Fibroblast of upper back skin (primary cell): ENCODE measurements around the gene PES1.
"Not testable (repeated sequence)": the region's sequence is repeated elsewhere in the genome, so short reads cannot be mapped to it uniquely, and the experiment has no call there.

Experiments used
- DNase-seq: peaks from one replicate; pipeline ENCODE4 v3.0.0-alpha.2; 2013

The PES1 gene

DNA sequence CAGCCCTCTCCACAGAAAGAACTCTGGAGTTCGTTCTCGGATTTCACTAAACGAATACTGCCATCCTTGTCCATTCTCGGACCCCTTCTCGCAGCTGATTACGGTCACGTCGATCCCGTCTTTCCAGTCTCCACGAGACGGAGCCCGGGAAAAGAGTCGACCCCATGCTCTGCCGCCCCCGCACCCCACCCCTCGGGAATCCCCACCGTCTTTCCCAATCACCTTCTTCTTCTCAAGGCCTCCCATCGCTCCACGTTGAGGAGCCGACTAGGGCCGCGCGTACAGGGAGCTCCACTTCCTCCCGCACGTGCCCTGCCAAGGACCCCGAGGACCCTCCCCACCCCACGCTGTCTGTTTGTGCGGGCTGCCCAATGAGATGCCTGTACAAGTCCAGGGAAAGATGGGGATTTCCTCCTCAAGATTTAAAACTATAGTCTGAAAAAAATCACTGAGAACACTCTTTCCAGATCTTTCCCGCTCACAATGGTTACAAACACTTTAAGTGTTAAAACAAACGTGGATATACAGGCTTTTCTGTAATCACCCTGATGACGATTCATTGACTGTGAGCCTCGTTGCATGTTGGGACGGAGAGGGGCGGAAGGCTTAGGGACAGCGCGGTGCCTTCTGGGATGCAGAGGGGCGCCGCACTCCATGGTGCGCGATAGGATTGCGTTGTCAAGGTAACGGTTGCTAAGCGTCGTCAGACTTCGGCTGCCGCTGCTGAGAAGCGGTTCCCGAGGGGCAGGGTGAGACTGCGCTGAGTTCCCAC, at the start of gene PES1:
TSS of gene PES1 (minus strand) at position 323 of the 772 bp plus-strand sequence. CDS start at position 246, 77 bp downstream.
- peak; percentile 99 for DNase-seq

DNA sequence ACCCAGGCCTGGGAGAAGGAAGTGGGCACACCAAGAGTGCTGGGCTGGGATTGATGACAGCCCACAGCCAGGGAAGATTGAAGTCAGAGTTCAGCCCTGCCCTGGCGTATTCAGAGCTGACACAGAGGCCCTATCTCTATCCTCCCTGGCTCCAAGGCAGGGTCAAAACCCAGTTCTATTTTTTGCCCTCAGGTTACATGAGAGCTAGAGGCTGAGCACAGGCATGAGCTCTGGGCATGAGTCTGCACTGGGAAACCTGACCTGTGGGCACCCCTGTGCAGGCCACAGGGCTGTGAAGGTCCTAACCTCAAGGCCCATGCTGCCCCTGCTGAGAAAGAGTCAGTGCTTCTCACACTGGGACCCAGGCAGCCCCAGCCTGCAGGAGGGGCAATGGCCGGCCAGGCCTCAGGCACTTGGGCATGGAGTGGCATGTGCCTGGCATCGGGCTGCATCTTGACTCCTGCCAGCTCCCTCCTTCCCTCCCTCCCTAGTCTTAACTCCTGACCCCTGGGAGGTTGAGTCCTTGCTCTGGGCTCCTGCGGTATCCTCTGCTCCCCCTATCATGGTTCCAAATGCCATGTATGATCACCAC, 49.2 kb upstream of the PES1 start:
- no peak for DNase-seq

DNA sequence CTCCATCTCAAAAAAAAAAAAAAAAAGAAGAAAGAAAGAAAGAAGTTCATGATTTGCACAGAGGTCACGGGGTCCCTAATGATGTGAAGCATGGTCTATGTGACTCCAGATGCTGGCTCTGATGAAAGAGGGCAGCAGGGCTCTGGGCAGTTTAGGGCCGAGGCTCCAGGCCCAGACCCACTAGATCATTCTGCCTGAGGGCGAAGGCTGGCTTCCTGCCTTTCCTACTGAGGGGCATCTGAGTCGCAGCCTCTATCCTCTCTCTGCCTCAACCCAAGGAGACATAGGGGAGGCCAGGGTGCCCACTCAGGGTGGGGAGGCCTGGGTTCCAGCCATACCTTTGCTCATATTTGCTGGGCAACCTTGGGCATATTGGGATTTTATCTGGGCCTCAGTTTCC, 48.7 kb upstream of the PES1 start:
- DNase-seq, result no peak

DNA sequence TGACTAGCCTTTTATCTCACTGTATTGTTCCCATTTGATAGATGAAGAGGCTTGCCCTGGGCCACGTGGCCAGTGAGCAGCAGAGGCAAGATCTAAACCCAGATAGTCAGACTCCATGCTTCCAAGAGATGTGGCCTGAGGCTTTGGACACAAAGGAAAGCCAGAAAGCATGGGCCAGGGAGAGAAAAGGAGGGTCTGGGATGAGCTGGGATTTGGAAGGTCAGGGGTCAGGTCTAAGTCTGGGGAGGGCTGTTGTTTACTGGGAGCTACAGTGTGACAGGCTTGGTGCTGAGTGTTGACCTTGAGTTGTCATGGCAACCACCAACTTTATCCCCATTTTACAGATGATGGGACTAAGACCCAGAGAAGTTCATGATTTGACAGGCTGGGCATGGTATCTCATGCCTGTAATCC, 46.0 kb upstream of the PES1 start:
- DNase-seq, result no peak

DNA sequence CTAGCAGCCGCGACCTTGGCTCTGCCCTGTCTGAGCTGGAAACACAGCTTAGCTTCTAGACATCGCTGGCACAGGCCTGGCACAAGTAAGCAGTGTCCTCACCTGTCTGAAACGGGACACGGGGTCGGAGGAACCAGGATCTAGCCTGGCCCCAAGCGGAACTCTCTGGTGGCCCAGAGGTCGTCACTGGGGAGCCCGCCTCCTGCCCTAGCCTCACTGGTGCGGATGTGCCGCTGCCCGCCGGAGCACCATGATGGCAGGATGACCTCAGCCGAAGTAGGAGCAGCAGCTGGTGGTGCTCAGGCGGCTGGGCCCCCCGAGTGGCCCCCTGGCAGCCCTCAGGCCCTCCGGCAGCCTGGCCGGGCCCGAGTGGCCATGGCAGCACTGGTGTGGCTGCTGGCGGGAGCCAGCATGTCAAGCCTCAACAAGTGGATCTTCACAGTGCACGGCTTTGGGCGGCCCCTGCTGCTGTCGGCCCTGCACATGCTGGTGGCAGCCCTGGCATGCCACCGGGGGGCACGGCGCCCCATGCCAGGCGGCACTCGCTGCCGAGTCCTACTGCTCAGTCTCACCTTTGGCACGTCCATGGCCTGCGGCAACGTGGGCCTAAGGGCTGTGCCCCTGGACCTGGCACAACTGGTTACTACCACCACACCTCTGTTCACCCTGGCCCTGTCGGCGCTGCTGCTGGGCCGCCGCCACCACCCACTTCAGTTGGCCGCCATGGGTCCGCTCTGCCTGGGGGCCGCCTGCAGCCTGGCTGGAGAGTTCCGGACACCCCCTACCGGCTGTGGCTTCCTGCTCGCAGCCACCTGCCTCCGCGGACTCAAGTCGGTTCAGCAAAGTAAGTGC, 44.7 kb upstream of the PES1 start:
- no peak for DNase-seq

DNA sequence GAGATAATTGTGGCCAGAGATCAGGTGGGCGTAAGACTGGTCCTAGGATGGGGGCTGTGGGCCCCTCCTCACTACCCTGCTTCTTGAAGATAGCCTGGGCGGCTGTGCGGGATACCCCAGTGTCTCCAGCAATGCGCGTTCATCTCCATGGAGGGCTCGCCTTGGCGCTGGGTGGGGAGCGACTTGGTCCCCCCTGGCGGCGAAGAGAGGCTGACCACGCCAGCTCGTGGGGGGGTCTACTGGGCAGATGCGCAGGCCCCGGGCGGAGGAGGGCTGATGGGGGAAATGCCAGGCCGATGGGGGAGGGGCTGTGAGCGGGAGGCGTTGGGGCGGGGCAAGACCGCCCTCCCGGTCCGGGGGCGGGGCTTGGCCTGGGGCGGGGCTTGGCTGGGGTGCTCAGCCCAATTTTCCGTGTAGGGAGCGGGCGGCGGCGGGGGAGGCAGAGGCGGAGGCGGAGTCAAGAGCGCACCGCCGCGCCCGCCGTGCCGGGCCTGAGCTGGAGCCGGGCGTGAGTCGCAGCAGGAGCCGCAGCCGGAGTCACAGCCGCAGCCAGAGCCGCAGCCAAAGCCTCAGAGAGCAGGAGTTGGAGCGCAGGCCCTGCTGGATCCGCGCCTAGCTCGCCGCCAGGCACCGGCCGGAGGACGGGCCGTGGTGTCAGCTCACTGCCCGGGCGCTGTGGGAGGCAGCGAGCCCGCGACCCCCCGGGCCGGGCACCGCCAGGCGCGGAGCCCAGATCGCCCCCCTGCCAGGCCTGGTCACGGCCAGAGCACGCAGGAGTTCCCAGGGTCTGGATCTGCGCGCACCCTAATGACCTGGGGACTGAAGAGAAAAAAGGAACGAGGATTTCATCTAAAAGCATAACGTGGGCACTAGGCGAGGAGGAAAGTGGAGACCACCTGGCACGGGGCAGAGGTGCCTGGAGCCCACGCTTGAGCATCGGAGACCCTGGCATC, 43.8 kb upstream of the PES1 start, which contains the start of gene SLC35E4:
TSS of gene SLC35E4 (plus strand) at position 509 of the 953 bp plus-strand sequence. CDS start 670 bp downstream, outside the sequence.
- DNase-seq, result peak; percentile 90

DNA sequence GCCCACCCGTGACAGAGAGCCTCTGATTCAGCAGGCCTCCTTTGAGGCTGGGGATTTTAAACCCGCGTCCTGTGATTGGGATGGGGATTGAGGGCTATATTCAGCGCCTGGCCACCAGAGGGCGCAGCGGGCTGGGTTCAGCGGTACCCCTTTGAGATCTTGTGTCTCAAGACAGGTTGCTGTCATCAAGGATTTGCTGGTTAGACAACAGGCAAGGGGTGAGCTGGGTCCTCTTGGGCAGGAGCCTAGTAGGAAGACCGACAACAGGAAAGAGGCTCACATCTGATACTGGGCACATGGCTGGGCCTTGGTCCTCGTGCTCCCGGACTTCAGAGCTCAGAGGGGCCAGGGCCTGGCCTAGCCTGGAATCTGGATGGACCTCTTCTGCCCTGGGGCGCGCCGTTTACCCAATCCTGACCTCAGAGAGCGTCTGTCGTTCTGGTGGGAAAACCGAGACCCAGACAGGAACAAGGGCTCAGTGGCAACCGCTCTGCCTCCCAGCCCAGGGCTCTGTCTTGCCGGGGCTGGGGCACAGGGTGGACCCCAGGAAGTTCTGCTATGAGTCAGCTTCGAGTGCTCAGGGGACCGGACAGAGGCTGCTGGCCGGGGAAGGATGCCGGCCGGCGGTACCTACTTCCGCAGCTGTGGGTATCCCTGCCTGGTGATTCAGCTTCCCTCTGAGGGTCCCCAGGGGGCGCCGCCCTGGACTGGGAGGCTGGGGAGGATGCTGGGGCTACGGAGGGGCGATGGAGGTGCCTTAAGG, 42.9 kb upstream of the PES1 start:
- DNase-seq, result peak; percentile 88

DNA sequence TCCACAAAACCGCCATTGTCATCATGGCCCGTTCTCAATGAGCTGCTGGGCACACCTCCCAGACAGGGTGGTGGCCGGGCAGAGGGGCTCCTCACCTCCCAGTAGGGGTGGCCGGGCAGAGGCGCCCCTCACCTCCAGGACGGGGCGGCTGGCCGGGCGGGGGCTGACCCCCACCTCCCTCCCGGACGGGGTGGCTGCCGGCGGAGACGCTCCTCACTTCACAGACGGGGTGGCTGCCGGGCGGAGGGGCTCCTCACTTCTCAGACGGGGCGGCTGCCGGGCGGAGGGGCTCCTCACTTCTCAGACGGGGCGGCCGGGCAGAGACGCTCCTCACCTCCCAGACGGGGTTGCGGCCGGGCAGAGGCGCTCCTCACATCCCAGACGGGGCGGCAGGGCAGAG, 39.8 kb upstream of the PES1 start:
- DNase-seq, result not testable (repeated sequence)

DNA sequence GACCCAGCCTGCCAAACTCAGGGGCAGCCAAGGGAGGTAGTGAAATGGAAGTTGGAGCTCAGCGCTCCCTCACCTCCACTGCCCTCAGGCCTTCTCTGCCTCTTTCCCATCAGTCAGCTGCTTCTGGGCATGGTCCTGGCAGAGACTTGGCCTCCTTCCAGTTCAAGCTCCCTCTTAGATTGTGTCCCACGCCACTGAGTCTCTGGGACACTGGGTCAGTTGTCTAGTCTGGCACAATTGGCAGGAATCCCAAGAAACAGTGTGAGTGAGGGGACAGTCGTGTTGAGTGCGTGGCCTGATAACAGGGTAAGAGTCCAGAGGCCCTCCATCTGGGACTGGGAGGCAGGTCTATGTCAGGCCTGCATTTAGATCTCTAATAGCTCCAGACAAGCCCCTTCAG, 36.8 kb upstream of the PES1 start:
- DNase-seq, result no peak

DNA sequence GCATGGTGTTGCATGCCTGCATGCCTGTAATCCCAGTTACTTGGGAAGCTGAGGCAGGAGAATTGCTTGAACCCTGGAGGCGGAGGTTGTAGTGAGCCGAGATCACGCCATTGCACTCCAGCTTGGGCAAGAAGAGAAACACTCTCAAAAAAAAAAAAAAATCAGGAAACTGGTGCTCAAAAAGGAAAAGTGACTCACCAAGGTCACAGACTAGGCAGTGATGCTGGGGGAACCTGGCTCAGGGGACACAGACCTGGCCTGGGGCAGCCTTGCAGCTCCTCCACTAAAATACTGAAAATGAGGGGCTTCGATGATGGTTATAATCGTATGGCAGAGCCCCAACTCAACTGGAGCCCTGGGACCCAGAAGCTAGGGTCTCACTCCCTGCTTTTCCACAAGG, 35.8 kb upstream of the PES1 start:
- no peak for DNase-seq

DNA sequence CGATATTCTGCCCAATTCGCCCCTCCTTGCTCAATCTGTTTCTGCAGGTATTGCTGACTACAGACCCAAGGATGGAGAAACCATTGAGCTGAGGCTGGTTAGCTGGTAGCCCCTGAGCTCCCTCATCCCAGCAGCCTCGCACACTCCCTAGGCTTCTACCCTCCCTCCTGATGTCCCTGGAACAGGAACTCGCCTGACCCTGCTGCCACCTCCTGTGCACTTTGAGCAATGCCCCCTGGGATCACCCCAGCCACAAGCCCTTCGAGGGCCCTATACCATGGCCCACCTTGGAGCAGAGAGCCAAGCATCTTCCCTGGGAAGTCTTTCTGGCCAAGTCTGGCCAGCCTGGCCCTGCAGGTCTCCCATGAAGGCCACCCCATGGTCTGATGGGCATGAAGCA, 34.7 kb upstream of the PES1 start:
- DNase-seq, result no peak

DNA sequence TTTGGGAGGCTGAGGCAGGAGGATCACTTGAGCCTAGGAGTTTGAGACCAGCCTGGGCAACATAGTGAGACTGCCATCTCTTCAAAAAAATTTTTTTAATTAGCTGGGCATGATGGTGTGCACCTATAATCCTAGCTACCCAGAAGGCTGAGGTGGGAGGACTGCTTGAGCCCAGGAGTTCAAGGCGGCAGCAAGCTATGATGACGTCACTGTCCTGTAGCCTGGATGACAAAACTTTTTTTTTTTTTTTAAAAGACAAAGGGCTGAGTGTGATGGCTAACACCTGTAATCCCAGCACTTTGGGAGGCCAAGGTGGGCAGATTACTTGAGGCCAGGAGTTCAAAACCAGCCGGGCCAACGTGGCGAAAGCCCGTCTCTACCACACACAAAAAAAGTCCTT, 28.2 kb upstream of the PES1 start:
- not testable (repeated sequence) for DNase-seq

DNA sequence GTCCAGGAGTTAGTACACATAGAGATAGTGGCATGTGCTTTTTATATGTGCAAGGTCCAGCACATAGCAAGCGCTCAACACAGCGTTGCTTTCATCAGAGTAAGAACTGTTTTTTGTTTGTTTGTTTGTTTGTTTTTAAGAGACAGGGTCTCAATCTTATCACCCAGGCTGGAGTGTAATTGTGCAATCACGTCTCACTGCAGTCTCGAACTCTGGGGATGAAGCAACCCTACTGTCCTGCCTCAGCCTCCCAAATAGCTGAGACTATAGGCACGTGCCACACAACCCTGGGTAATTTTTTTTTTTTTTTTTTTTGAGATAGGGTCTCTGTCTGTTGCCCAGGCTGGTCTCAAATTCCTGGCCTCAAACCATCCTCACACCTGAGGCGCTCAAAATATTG, 26.1 kb upstream of the PES1 start:
- DNase-seq, result no peak

DNA sequence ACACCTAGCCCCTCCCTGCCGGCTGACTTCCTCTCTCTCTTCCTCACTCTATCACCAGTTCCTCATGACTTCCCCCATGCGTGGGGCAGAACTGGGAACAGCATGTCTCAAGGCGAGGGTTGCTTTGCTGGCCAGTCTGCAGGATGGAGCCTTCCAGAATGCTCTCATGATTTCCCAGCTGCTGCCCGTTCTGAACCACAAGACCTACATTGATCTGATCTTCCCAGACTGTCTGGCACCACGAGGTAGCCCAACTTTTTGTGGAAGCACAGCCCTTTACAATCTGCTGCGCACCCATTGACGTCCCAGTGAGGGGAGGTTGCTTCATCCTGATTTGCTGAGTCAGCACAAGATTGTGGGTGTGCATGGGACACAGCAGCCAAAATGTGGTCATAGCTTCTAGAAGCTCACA, 23.8 kb upstream of the PES1 start:
- no peak for DNase-seq

DNA sequence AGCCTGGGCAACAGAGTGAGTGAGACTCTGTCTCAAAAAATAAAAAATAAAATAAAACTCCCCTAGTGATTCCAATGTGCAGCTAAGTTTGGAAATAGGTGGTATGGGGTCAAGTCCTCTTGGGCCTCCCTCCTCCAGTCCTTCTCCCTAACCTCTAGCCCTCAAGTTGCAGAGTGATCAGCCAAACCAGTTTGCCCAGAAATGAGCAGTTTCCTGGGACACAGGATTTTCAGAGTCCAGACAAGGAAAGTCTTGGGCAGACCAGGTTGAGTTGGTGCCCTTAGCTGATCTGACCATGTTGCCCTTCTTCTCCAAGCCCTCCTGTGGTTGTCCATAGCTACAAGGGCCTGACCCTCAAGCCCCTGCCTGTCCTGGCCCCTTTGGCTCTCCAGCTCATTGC, 23.2 kb upstream of the PES1 start:
- DNase-seq, result no peak

DNA sequence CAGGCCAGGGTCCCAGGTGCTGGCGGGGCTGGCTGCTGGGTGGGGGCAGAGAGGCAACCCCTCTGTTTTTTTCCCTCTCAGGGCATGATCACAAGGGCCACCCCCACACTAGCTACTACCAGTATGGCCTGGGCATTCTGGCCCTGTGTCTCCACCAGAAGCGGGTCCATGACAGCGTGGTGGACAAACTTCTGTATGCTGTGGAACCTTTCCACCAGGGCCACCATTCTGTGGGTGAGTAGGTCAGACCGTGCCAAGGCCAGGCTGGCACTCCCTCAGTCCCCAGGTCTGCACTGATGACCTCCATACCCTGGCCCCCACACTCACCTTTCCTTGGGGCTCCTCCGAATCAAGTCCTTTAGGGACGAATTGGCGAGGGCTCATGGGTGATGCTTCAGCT, 22.6 kb upstream of the PES1 start:
- no peak for DNase-seq

DNA sequence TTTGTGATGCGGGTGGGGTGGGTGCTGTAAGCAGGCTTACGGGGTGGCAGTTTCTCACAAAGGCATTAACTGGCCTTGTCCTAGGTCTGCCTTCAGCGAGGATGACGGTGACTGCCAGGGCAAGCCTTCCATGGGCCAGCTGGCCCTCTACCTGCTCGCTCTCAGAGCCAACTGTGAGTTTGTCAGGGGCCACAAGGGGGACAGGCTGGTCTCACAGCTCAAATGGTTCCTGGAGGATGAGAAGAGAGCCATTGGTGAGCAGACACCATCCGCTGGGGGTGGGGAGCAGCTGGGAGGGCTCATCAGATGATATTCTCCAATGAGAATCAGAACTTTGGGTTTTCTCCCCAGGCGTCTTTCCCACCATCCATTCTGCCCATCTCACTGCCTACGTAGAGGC, 21.1 kb upstream of the PES1 start:
- no peak for DNase-seq

DNA sequence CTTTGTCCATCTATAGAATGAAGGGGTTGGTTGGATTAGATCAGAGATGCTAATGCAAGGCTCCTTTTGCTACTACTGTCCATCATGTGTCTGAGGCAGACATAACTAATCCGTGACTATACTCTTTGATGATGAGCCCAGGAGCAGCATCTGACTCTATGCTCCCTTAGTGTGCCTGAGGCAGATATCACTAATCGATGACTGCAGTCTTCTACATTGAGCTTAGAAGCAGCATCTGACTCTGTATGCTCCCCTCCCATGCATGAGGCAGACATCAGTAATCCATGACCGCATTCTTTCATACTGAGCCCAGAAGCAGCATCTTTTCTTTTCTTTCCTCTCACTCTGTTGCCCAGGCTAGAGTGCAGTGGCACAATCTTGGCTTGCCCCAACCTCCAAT, 19.5 kb upstream of the PES1 start:
- no peak for DNase-seq

DNA sequence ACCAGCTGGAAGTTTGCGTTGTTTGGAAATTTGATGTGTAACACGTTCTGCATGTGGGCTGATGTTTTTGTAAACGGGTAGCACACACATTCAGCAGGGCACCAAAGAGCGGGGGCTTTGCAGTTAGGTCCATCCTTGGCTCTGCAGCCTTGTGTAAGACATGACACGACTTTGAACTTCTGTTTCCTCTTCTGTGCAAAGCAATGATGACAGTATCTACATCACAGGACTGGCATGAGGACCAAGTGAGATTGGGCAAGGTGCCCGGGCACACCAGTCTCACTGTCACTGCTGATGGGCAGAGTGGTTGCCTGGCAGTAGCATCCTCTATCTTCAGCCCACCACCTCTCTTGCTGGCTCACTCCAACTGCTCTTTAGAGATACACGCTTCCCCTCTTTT, 18.6 kb upstream of the PES1 start:
- no peak for DNase-seq

DNA sequence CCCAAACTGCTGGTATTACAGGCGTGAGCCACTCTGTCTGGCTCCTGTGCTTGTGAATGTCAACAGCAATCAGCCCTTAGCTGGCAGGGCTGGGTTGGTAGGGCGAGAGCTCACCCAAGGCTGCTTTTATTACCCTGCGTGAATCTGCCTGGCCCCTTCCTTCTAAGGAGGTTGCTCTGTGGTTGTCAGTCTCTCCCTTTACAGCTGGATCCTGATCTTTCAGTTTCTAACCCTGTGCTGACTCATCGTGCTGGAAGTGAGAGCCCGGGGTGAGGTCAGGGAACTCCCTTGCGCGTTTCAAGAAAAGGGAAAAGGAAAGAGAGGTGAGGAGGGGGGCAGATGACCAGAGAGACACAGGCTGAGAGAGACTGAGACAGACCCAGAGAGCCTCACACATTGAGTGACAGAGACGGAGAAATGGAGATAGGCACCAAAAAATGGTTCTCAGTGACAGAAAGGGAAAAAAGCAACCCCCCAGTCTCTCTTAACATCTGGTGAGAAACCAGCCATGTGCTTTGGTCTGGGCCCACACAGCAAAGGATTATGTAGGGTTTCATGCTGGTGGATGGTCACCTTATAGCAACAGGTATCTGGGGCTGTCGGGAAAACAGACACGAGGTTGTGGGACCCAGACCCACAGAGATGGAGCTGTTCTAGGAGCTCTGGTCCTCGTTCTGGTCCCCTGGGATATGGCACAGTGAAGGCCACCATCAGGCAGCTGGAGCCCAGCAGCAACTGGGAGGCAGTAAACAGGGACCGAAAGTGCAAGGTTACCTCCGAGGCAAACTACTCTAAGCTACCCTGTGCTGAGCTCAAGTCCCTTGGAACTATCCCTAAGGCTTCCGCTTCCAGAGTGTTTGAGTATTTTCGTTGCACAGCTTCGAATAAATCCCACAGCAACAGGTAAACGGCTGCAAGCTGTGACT, 17.8 kb upstream of the PES1 start:
- peak; percentile 73 for DNase-seq

DNA sequence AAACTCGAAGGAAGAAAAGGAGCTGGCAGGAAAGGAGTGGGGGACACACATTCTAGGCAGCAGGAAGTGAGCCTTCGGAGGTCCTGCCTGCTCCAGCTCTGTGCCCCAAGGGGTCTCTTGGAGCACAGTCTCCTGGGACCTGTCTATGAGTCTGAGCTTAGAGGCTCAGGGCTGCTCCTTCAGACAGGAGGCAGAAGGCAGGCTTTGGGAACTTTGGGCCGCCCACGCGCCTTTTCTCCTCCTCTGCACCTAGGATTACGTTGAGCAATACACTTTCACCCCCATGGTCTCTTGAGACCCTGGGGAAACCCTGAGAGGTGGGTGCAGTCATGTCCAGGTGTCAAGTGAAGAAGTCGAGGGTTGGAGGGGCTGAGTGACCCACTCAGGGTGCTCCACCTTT, 16.2 kb upstream of the PES1 start:
- DNase-seq, result no peak
